WTC11 (cell line): ENCODE results near the gene VWA7. TPM values are rescaled to one million over a fixed set of nuclear protein-coding genes. Genes with fewer than 3 reads are reported as not detected.

Experiments used
- ATAC-seq: fragments of 200-7000 bp; cut with Tn5 transposase; 2 replicates; pipeline ENCODE4 v1.10.0; 2021; ENCODE audit warnings: mild to moderate bottlenecking, moderate library complexity
- CTCF ChIA-PET: fragments of 300-600 bp; sonication (Branson Sonifier 250); formaldehyde crosslinking; loops from one replicate; lab custom pipeline; 2021; ENCODE audit warnings: antibody characterized with exemption; lab: Charles Lee
- POLR2A ChIA-PET: fragments of 350-600 bp; sonication (Branson Sonifier 250); formaldehyde crosslinking; loops from one replicate; lab custom pipeline; 2021; ENCODE audit warnings: antibody characterized with exemption; lab: Charles Lee
- DNase-seq: peaks from one replicate; pipeline ENCODE4 v3.0.0; 2021; ENCODE audit warnings: low spot score
- H3K27ac Mint-ChIP-seq: 2 replicates; pipeline ENCODE4 v1.8.0; 2021; ENCODE audit warnings: mixed read lengths
- H3K27me3 Mint-ChIP-seq: 2 replicates; pipeline ENCODE4 v1.8.0; 2021; ENCODE audit warnings: low read depth, mild to moderate bottlenecking, moderate library complexity, mixed read lengths
- H3K36me3 Mint-ChIP-seq: 2 replicates; pipeline ENCODE4 v1.8.0; 2021; ENCODE audit warnings: mixed read lengths
- H3K4me1 Mint-ChIP-seq: 2 replicates; pipeline ENCODE4 v1.8.0; 2022; ENCODE audit warnings: mixed read lengths
- H3K4me3 Mint-ChIP-seq: 2 replicates; pipeline ENCODE4 v1.8.0; 2021; ENCODE audit warnings: mild to moderate bottlenecking, moderate library complexity, mixed read lengths
- H3K9me3 Mint-ChIP-seq: 2 replicates; pipeline ENCODE4 v1.8.0; 2021; ENCODE audit warnings: mixed read lengths
- AR ChIP-seq: fragments of 250-450 bp; sonication (Bioruptor Pico); IDR thresholded peaks from 2 replicates; pipeline ENCODE4 v1.9.0; 2021; ENCODE audit warnings: mild to moderate bottlenecking
- CREB1 ChIP-seq: sonication (generic); formaldehyde crosslinking; IDR thresholded peaks from 2 replicates; pipeline ENCODE4 v1.8.0; 2023; ENCODE audit warnings: mild to moderate bottlenecking, missing genetic modification reagents
- CREM ChIP-seq: sonication (generic); formaldehyde crosslinking; IDR thresholded peaks from 2 replicates; pipeline ENCODE4 v1.8.1; 2022; ENCODE audit warnings: mild to moderate bottlenecking, missing genetic modification reagents, moderate library complexity
- ESRRA ChIP-seq: sonication (generic); formaldehyde crosslinking; IDR thresholded peaks from 2 replicates; pipeline ENCODE4 v1.8.1; 2022; ENCODE audit warnings: mild to moderate bottlenecking, missing genetic modification reagents, borderline replicate concordance
- MXD4 ChIP-seq: fragments of 250-450 bp; sonication (Bioruptor Pico); IDR thresholded peaks from 2 replicates; pipeline ENCODE4 v1.8.0; 2021; ENCODE audit warnings: mild to moderate bottlenecking, moderate library complexity, borderline replicate concordance
- NR3C1 ChIP-seq: sonication (generic); formaldehyde crosslinking; conservative IDR thresholded peaks from 2 replicates; pipeline ENCODE4 v1.8.1; 2023; ENCODE audit warnings: low read depth, mild to moderate bottlenecking, missing genetic modification reagents
- PREB ChIP-seq: sonication (generic); formaldehyde crosslinking; IDR thresholded peaks from 2 replicates; pipeline ENCODE4 v1.8.1; 2022; ENCODE audit warnings: mild to moderate bottlenecking, missing genetic modification reagents, moderate library complexity, borderline replicate concordance
- TP53 ChIP-seq: sonication (generic); formaldehyde crosslinking; IDR thresholded peaks from 2 replicates; pipeline ENCODE4 v1.8.1; 2023; ENCODE audit warnings: mild to moderate bottlenecking, missing genetic modification reagents
- ZBTB21 ChIP-seq: sonication (generic); formaldehyde crosslinking; IDR thresholded peaks from 2 replicates; pipeline ENCODE4 v1.8.1; 2023; ENCODE audit warnings: mild to moderate bottlenecking, missing genetic modification reagents, borderline replicate concordance
- ZNF121 ChIP-seq: sonication (generic); formaldehyde crosslinking; IDR thresholded peaks from 2 replicates; pipeline ENCODE4 v1.8.0; 2023; ENCODE audit warnings: missing genetic modification reagents
- ZNF263 ChIP-seq: sonication (generic); formaldehyde crosslinking; IDR thresholded peaks from 2 replicates; pipeline ENCODE4 v1.8.1; 2022; ENCODE audit warnings: low read depth, mild to moderate bottlenecking, moderate library complexity, missing genetic modification reagents
- ZNF281 ChIP-seq: sonication (generic); formaldehyde crosslinking; IDR thresholded peaks from 2 replicates; pipeline ENCODE4 v1.8.0; 2023; ENCODE audit warnings: mild to moderate bottlenecking, missing genetic modification reagents
- ZNF396 ChIP-seq: fragments of 250-450 bp; sonication (Bioruptor Pico); IDR thresholded peaks from 2 replicates; pipeline ENCODE4 v1.8.0; 2021; ENCODE audit warnings: mild to moderate bottlenecking, moderate library complexity, borderline replicate concordance
- ZNF671 ChIP-seq: fragments of 250-450 bp; sonication (Bioruptor Pico); IDR thresholded peaks from 2 replicates; pipeline ENCODE4 v1.8.0; 2021; ENCODE audit warnings: mild to moderate bottlenecking
- total RNA-seq: library from RNA; stranded (reverse); gene quantifications from 3 replicates; pipeline ENCODE4 v1.2.3, GENCODE V29; 2021
- TF ChIP-seq, protein P1 (sequence below): sonication (generic); formaldehyde crosslinking; IDR thresholded peaks from 2 replicates; pipeline ENCODE4 v1.8.0; 2023; ENCODE audit warnings: missing genetic modification reagents
- TF ChIP-seq, protein P2 (sequence below): sonication (generic); formaldehyde crosslinking; IDR thresholded peaks from 2 replicates; pipeline ENCODE4 v1.8.1; 2023; ENCODE audit warnings: mild to moderate bottlenecking, missing genetic modification reagents
- TF ChIP-seq, protein P3 (sequence below): sonication (generic); formaldehyde crosslinking; conservative IDR thresholded peaks from 2 replicates; pipeline ENCODE4 v1.8.1; 2022; ENCODE audit warnings: mild to moderate bottlenecking, missing genetic modification reagents
- TF ChIP-seq, protein P4 (sequence below): fragments of 250-450 bp; sonication (Bioruptor Pico); conservative IDR thresholded peaks from 2 replicates; pipeline ENCODE4 v1.9.0; 2021; ENCODE audit warnings: mild to moderate bottlenecking

Gene VWA7
- total RNA-seq, 1 experiment from 2014 or later: 1.8 TPM

GRCh38 chr6:31776485-31776988 lies 591 bp downstream of the VWA7 start:
- H3K27me3 Mint-ChIP-seq: no peaks in the 10 kb centered on the region
- 0 out of 2 replicates have a peak, but pooled peaks cover 2% of the 10 kb centered on the region for H3K4me1 Mint-ChIP-seq
- ATAC-seq: peak; percentile 9
- peaks cover 10% of the 10 kb centered on the region for H3K36me3 Mint-ChIP-seq
- CTCF ChIA-PET: interaction anchor here (0.9 to 1.2 kb wide), 2 partner anchors 15 to 38 kb away, joined by 3 read pairs; no protein-coding TSS in a partner anchor
- no peak overlapping the region for H3K4me3 Mint-ChIP-seq
- TF ChIP-seq AR (no peak), ZNF281 (CRISPR knock-in tag) (no peak), TP53 (CRISPR knock-in tag) (no peak), NR3C1 (no peak), PREB (CRISPR knock-in tag) (no peak), ZNF671 (CRISPR knock-in tag) (0 out of 2 replicates have a peak, but pooled peaks have one; percentile 46)
- TF ChIP-seq, protein P1, sequence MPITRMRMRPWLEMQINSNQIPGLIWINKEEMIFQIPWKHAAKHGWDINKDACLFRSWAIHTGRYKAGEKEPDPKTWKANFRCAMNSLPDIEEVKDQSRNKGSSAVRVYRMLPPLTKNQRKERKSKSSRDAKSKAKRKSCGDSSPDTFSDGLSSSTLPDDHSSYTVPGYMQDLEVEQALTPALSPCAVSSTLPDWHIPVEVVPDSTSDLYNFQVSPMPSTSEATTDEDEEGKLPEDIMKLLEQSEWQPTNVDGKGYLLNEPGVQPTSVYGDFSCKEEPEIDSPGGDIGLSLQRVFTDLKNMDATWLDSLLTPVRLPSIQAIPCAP (CRISPR knock-in tag): no peak
- TF ChIP-seq, protein P2, sequence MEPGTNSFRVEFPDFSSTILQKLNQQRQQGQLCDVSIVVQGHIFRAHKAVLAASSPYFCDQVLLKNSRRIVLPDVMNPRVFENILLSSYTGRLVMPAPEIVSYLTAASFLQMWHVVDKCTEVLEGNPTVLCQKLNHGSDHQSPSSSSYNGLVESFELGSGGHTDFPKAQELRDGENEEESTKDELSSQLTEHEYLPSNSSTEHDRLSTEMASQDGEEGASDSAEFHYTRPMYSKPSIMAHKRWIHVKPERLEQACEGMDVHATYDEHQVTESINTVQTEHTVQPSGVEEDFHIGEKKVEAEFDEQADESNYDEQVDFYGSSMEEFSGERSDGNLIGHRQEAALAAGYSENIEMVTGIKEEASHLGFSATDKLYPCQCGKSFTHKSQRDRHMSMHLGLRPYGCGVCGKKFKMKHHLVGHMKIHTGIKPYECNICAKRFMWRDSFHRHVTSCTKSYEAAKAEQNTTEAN (CRISPR knock-in tag): no peak
- no peaks in the 10 kb centered on the region for H3K9me3 Mint-ChIP-seq
- DNase-seq: no peak
- H3K27ac Mint-ChIP-seq: 0 out of 2 replicates have a peak overlapping the region, but pooled peaks have one; percentile 27
- POLR2A ChIA-PET: no interaction called here

- no peaks in the 10 kb centered on the region for H3K9me3 Mint-ChIP-seq
- H3K27me3 Mint-ChIP-seq: no peaks in the 10 kb centered on the region
- peaks cover 6% of the 10 kb centered on the region for H3K36me3 Mint-ChIP-seq
- ChIA-PET POLR2A (interaction anchor here (1.2 kb wide), 1 partner anchor 15 kb away, joined by 3 read pairs; no protein-coding TSS in a partner anchor), CTCF (interaction anchor here (0.8 to 1.4 kb wide), 7 partner anchors 10 to 95 kb away, joined by 3 to 10 read pairs (median 5); partner anchors contain the start of genes DDAH2, LY6G5C and VARS1)
- 0 out of 2 replicates have a peak, but pooled peaks cover 2% of the 10 kb centered on the region for H3K4me1 Mint-ChIP-seq
- no peak overlapping the region for H3K4me3 Mint-ChIP-seq
- DNase-seq (no peak), ATAC-seq (no peak)
- H3K27ac Mint-ChIP-seq: peak overlapping the region; percentile 36
- TF ChIP-seq CREM (CRISPR knock-in tag): no peak
- no peak for TF ChIP-seq MXD4 (CRISPR knock-in tag)
- no peak for TF ChIP-seq CREB1 (CRISPR knock-in tag)
- TF ChIP-seq ZNF396 (CRISPR knock-in tag): no peak
- no peak for TF ChIP-seq ZBTB21 (CRISPR knock-in tag)
- TF ChIP-seq, protein P3, sequence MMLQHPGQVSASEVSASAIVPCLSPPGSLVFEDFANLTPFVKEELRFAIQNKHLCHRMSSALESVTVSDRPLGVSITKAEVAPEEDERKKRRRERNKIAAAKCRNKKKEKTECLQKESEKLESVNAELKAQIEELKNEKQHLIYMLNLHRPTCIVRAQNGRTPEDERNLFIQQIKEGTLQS (CRISPR knock-in tag): no peak
- no peak for TF ChIP-seq ZNF263
- no peak for TF ChIP-seq ESRRA (CRISPR knock-in tag)
- TF ChIP-seq ZNF121 (CRISPR knock-in tag): no peak
- TF ChIP-seq, protein P2 (CRISPR knock-in tag): no peak
- TF ChIP-seq, protein P4, sequence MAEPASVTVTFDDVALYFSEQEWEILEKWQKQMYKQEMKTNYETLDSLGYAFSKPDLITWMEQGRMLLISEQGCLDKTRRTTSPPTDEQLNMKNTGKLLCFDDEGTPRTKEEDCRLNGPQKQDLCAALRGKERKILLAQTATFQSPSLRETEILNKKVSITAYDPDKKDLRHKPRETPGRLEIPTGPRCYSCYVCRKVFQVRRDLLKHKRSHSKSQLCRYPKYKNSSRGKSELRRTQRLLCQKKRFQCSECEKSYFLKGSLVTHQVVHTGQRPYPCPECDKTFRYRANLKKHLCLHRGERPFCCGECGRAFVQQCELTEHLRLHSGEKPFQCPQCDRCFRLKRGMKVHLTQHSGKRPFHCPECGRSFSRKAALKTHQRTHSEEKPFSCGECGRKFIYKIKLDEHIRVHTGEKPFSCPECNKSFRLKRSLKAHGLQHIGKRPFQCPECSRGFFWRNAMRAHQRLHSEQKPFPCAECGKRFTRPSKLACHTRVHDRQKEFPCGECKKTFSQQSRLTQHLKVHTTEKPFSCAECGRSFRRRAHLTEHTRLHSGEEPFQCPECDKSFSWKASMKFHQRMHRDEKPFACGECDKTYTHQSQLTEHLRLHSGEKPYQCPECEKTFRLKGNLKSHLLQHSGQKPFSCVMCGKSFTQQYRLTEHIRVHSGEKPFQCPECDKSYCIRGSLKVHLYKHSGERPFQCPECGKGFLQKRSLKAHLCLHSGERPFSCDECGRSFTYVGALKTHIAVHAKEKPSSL (CRISPR knock-in tag): no peak
These were observed 1.3 kb downstream of the VWA7 start for GRCh38 chr6:31775633-31776484.
